HL-60 (cell line): ENCODE measurements around the gene BMPR2.

Experiments
- DNase-seq, 2 experiments: peaks; one replicate each; pipeline ENCODE4 v3.0.0-alpha.2; 2010 to 2020; ENCODE audit warnings: low read depth in 1 of 2, low spot score in 1 of 2
- H3K27ac ChIP-seq: fragments of 250-450 bp; sonication (Bioruptor Pico); replicated peaks from 2 replicates; pipeline ENCODE4 v1.5.1; 2020; ENCODE audit warnings: mild to moderate bottlenecking, moderate library complexity
- H3K27me3 ChIP-seq: fragments of 250-450 bp; sonication (Bioruptor Pico); 2 replicates; pipeline ENCODE4 v1.5.1; 2021; ENCODE audit warnings: mild to moderate bottlenecking, moderate library complexity; ENCODE audit not compliant: insufficient read depth, poor library complexity, severe bottlenecking
- H3K4me3 ChIP-seq: replicated peaks from 2 replicates; pipeline ENCODE4 v1.5.1; 2011; ENCODE audit warnings: mild to moderate bottlenecking, control low read depth, low read length; ENCODE audit not compliant: insufficient read depth
- CTCF ChIP-seq: IDR thresholded peaks from one replicate; pipeline ENCODE4 v1.5.1; 2011; ENCODE audit warnings: low read length, control low read depth, inconsistent platforms; ENCODE audit not compliant: insufficient read depth
- GABPA ChIP-seq: IDR thresholded peaks from 2 replicates; pipeline ENCODE4 v1.6.1; 2012; ENCODE audit warnings: low read depth
- POLR2AphosphoS5 ChIP-seq: IDR thresholded peaks from 2 replicates; pipeline ENCODE4 v1.6.1; 2012; ENCODE audit warnings: low read depth
- REST ChIP-seq: IDR thresholded peaks from 2 replicates; pipeline ENCODE4 v1.6.1; 2012; ENCODE audit warnings: low read depth; ENCODE audit not compliant: insufficient replicate concordance
- SPI1 ChIP-seq: IDR thresholded peaks from 2 replicates; pipeline ENCODE4 v1.6.1; 2012; ENCODE audit warnings: low read depth, mild to moderate bottlenecking, borderline replicate concordance

The BMPR2 gene

GRCh38 chr2:202339071-202339870 lies 36.9 kb upstream of the BMPR2 start:
- no peaks in the 10 kb centered on the region for H3K27me3 ChIP-seq
- DNase-seq, result no peak
- no peak overlapping the region for H3K4me3 ChIP-seq
- no peak overlapping the region for H3K27ac ChIP-seq
- TF ChIP-seq SPI1, result no peak
- no peak for TF ChIP-seq CTCF
- TF ChIP-seq GABPA, result no peak
- TF ChIP-seq REST, result no peak
- no peak for TF ChIP-seq POLR2AphosphoS5

- H3K27me3 ChIP-seq, result no peaks in the 10 kb centered on the region
- no peak overlapping the region for H3K27ac ChIP-seq
- no peak for DNase-seq
- TF ChIP-seq SPI1 (no peak), GABPA (no peak), CTCF (no peak), POLR2AphosphoS5 (no peak), REST (no peak)
- H3K4me3 ChIP-seq, result no peak overlapping the region
Observed at GRCh38 chr2:202344178-202344577, 31.9 kb upstream of the BMPR2 start.

- no peak overlapping the region for H3K27ac ChIP-seq
- TF ChIP-seq POLR2AphosphoS5, result no peak
- no peak for TF ChIP-seq GABPA
- TF ChIP-seq CTCF, result no peak
- TF ChIP-seq SPI1, result no peak
- no peak for TF ChIP-seq REST
- no peak for DNase-seq
- no peak overlapping the region for H3K4me3 ChIP-seq
- H3K27me3 ChIP-seq, result no peaks in the 10 kb centered on the region
Observed at GRCh38 chr2:202346180-202346579, 29.9 kb upstream of the BMPR2 start.
